Endometrium (tissue), 2 donors: Measurements from ENCODE around the gene PRICKLE3.
"Not testable (repeated sequence)": the region's sequence is repeated elsewhere in the genome, so short reads cannot be mapped to it uniquely, and the experiment has no call there.

ENCODE experiments used
- FAIRE-seq: peaks from 2 replicates; lab custom pipeline; 2012; peaks lifted over from hg19 to GRCh38; lab: Jason Lieb, UNC
- donor health status: control.
- donor health status: control.

PRICKLE3 gene

GRCh38 chrX:49155900-49156837 is 30.0 kb downstream of the PRICKLE3 start:
- FAIRE-seq = no peak

- FAIRE-seq = no peak
Measured at GRCh38 chrX:49155243-49155899, 30.8 kb downstream of the PRICKLE3 start.

- no peak for FAIRE-seq
Measured at GRCh38 chrX:49153467-49153866, 32.7 kb downstream of the PRICKLE3 start.

- not testable (repeated sequence) for FAIRE-seq
Measured at GRCh38 chrX:49149291-49149690, 36.9 kb downstream of the PRICKLE3 start.

- not testable (repeated sequence) for FAIRE-seq
Measured at GRCh38 chrX:49148390-49149100, 37.6 kb downstream of the PRICKLE3 start.

GRCh38 chrX:49147936-49148335 is 38.2 kb downstream of the PRICKLE3 start:
- no peak for FAIRE-seq

- no peak for FAIRE-seq
Measured at GRCh38 chrX:49147282-49147681, 38.9 kb downstream of the PRICKLE3 start.

- FAIRE-seq = not testable (repeated sequence)
Measured at GRCh38 chrX:49143154-49143553, 43.0 kb downstream of the PRICKLE3 start.

GRCh38 chrX:49142264-49142663 is 43.9 kb downstream of the PRICKLE3 start:
- not testable (repeated sequence) for FAIRE-seq

GRCh38 chrX:49139713-49140112 is 46.5 kb downstream of the PRICKLE3 start:
- no peak for FAIRE-seq

GRCh38 chrX:49137492-49137891 is 48.7 kb downstream of the PRICKLE3 start:
- FAIRE-seq = no peak

- no peak for FAIRE-seq
Measured at GRCh38 chrX:49133759-49134158, 52.4 kb downstream of the PRICKLE3 start.

GRCh38 chrX:49132275-49132674 is 53.9 kb downstream of the PRICKLE3 start:
- FAIRE-seq = not testable (repeated sequence)

- FAIRE-seq = no peak
Measured at GRCh38 chrX:49129427-49129826, 56.7 kb downstream of the PRICKLE3 start.

- FAIRE-seq = not testable (repeated sequence)
Measured at GRCh38 chrX:49127742-49128258, 58.4 kb downstream of the PRICKLE3 start.
